Heart right ventricle (tissue), 16 donors: ENCODE data around the gene ELAVL1. TPM values are rescaled to one million over a fixed set of nuclear protein-coding genes. Genes with fewer than 3 reads are reported as not detected.
A peak's percentile ranks its signal among the peaks of the same experiment; 100 is the strongest.

ENCODE experiments used
- ATAC-seq, 8 donors: fragments of 200-7000 bp; cut with Tn5 transposase; one replicate each; pipeline ENCODE4 v1.9.1; 2020; ENCODE audit warnings: mild to moderate bottlenecking in 8 of 8, moderate library complexity in 8 of 8, moderate number of reproducible peaks in 1 of 8
- DNase-seq, 2 donors: peaks; one replicate each; pipeline ENCODE4 v3.0.0-alpha.2; 2020
- H3K27ac ChIP-seq, 10 donors: fragments of 200-600 bp; sonication (generic) in 2 of 10; one replicate each; pipeline versions ENCODE4 v1.5.0 to v1.8.0; 2020 to 2022; ENCODE audit warnings: mild to moderate bottlenecking in 3 of 10
- H3K27me3 ChIP-seq, 7 donors: fragments of 200-600 bp; one replicate each; pipeline ENCODE4 v1.8.0; 2021 to 2022; ENCODE audit warnings: mild to moderate bottlenecking in 2 of 7
- H3K36me3 ChIP-seq, 9 donors: fragments of 200-600 bp; sonication (generic) in 1 of 9; one replicate each; pipeline versions ENCODE4 v1.5.0 to v1.8.0; 2020 to 2022; ENCODE audit warnings: mild to moderate bottlenecking in 2 of 9
- H3K4me1 ChIP-seq, 9 donors: fragments of 200-600 bp; sonication (generic) in 1 of 9; one replicate each; pipeline versions ENCODE4 v1.5.0 to v1.8.0; 2020 to 2022; ENCODE audit warnings: mild to moderate bottlenecking in 4 of 9
- H3K4me3 ChIP-seq, 10 donors: fragments of 200-600 bp; sonication (generic) in 2 of 10; one replicate each; pipeline versions ENCODE4 v1.5.0 to v1.8.0; 2020 to 2022; ENCODE audit warnings: mild to moderate bottlenecking in 7 of 10, moderate library complexity in 2 of 10
- H3K9me3 ChIP-seq, 11 donors: fragments of 200-600 bp in 10 of 11; sonication (generic) in 2 of 11; one replicate each; pipeline versions ENCODE4 v1.5.0 to v1.8.0; 2013 to 2022; ENCODE audit warnings: mild to moderate bottlenecking in 2 of 11, control low read depth in 1 of 11, moderate library complexity in 1 of 11
- CTCF ChIP-seq, 9 donors: fragments of 200-600 bp; sonication (generic) in 2 of 9; IDR thresholded peaks; one replicate each; pipeline versions ENCODE4 v1.5.0 to v1.8.0; 2021 to 2022; ENCODE audit warnings: antibody characterized with exemption in 9 of 9, mild to moderate bottlenecking in 5 of 9, moderate library complexity in 1 of 9
- WGBS, 2 donors: extraction: QIAGEN DNeasy Blood & Tissue Kit; methylation state at CpG; one replicate each; pipeline ENCODE4 v1.1.7; 2013; ENCODE audit warnings: inconsistent platforms in 1 of 2; 5-methylcytosine and 5-hydroxymethylcytosine counted together
- intact Hi-C, 10 donors: fragments of 100-400 bp; cut with DNase I; formaldehyde crosslinking; loops; one replicate each; pipeline versions ENCODE4 v1.11.1 to v1.14.2; 2022
- polyA plus RNA-seq, 2 donors: library from polyadenylated mRNA; stranded (reverse); fragments of 200-250 nt; gene quantifications; one replicate each; pipeline ENCODE4 v1.2.3, GENCODE V29; 2013
- total RNA-seq, 10 donors: library from RNA; stranded (reverse); fragmentation: NEBNext Ultra II Directional in 3 of 10; extraction: Animal tissue kit (Norgen Biotek cat#: 25700) in 3 of 10; gene quantifications; one replicate each; pipeline versions ENCODE4 v1.2.1 to v1.2.4, GENCODE V29; 2021 to 2023
- donor health status: Arrhythmogenic right ventricular cardiomyopathy.
- donor health status: ischemic (EF 13 %, LVEDD 7.1; RV severe dilation, severe dysfunction).
- donor health status: healthy with polysubstance abuse.
- donor health status: DM: no; HTN: yes; CAD: no.
- donor health status: DM: no; HTN: no; CAD: no.
- donor health status: ischemic (EF 25% LVEDD 6.9; RV normal size, moderate dysfunction).
- donor health status: ischemic (EF 25% LVEDD 5.7; RV mildly dilated, moderate dysfunction).
- donor health status: healthy.
- donor health status: DM: yes; HTN: yes; CAD: no.
- donor health status: Ischemic cardiomyopathy.
- donor health status: ischemic (EF 35%, LVEDD 5.7; RV mildly dilated, moderate dysfunction).
- donor health status: nonischemic (EF 11% LVEDD 7.7; RV severe dilation, severe dysfunction).
- donor health status: DM: yes; HTN: yes; CAD: no.
- donor health status: PGD.
- donor health status: ischemic (EF 29% LVEDD 5.4; RV normal size, mild dysfunction).
- donor health status: nonischemic (EF 23%, LVEDD 6.1; RV moderate dilation, normal function).

ELAVL1 gene
- total and polyA plus RNA-seq, 12 donors: 11.6 to 60.1 (median 54.4) TPM

GRCh38 chr19:8021374-8021773 lies 15.9 kb upstream of the ELAVL1 start:
- H3K4me3 ChIP-seq: no peak overlapping the region
- no peaks in the 10 kb centered on the region for H3K36me3 ChIP-seq
- TF ChIP-seq CTCF (IDR thresholded peaks at IDR 0.05): no peak
- ATAC-seq (no peak), DNase-seq (no peak)
- 86 to 88% methylated on average over 8 of the region's 8 CpGs for WGBS, 2 donors
- H3K4me1 ChIP-seq: no peaks in the 10 kb centered on the region
- no peaks in the 10 kb centered on the region for H3K9me3 ChIP-seq
- intact Hi-C loops: no loop called here
- H3K27ac ChIP-seq: no peak overlapping the region
- no peaks in the 10 kb centered on the region for H3K27me3 ChIP-seq

- Histone ChIP-seq H3K27ac (no peak overlapping the region), H3K27me3 (no peaks in the 10 kb centered on the region), H3K4me1 (no peaks in the 10 kb centered on the region), H3K9me3 (no peaks in the 10 kb centered on the region), H3K4me3 (no peak overlapping the region), H3K36me3 (no peaks in the 10 kb centered on the region)
- WGBS, 2 donors: 70% methylated on average over 9 of the region's 9 CpGs
- no peak for TF ChIP-seq CTCF (IDR thresholded peaks at IDR 0.05)
- no peak for DNase-seq
- intact Hi-C loops: no loop called here
- no peak for ATAC-seq
Measured at GRCh38 chr19:8020681-8021080, 15.2 kb upstream of the ELAVL1 start.

DNA sequence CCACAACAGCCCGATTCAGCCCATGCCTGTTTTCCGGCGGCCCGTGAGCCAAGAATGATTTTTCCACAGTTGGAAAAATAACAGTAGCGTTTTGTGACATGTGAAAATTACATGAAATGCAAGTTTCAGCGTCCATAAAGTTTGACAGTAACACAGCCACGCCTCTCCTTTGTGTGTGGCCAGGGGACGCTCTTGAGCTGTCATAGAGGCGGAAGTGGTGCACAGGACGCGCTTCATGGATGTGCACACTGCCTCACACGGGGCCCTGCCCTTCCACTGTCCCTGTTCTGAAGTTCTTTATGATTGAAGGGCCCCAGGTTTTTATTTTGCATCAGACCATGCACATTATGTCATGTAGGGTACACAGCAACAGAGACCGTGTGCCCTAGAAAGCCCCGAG lies 12.4 kb upstream of the ELAVL1 start:
- DNase-seq (no peak), ATAC-seq (no peak)
- no peak overlapping the region for H3K4me3 ChIP-seq
- no peak overlapping the region for H3K27ac ChIP-seq
- no peaks in the 10 kb centered on the region for H3K9me3 ChIP-seq
- H3K36me3 ChIP-seq: no peaks in the 10 kb centered on the region
- peak in 1 of 9 donors; percentile 37 for TF ChIP-seq CTCF (IDR thresholded peaks at IDR 0.05)
- intact Hi-C loops: no loop called here
- H3K27me3 ChIP-seq: no peaks in the 10 kb centered on the region
- H3K4me1 ChIP-seq: no peaks in the 10 kb centered on the region
- 71 to 75% methylated on average over 14 of the region's 14 CpGs for WGBS, 2 donors

- intact Hi-C loops: loop anchor here in 6 of 10 donors (2.0 to 10.0 kb wide), 6 partner anchors 32 to 250 kb away; partner anchors contain the start of gene TIMM44 (in 2 of the 6)
- DNase-seq: no peak
- H3K9me3 ChIP-seq: no peaks in the 10 kb centered on the region
- H3K36me3 ChIP-seq: peaks cover 0 to 9% (median 0%) of the 10 kb centered on the region in 9 donors
- peak overlapping the region; percentile 29 to 87 (median 78) for H3K4me3 ChIP-seq
- WGBS, 2 donors: 1% methylated on average over 30 to 71 of the region's 74 CpGs
- TF ChIP-seq CTCF (IDR thresholded peaks at IDR 0.05): no peak
- H3K27ac ChIP-seq: peak overlapping the region in 8 of 10 donors; percentile 72 to 90 (median 80)
- peak in 1 of 8 donors; percentile 4 for ATAC-seq
- H3K4me1 ChIP-seq: peaks cover 26 to 59% (median 49%) of the 10 kb centered on the region in 9 donors
- no peaks in the 10 kb centered on the region for H3K27me3 ChIP-seq
Measured at GRCh38 chr19:8004723-8005513, 523 bp downstream of the ELAVL1 start.
